GM12878 (cell line): ENCODE measurements around the gene TRIP4. TPM values are rescaled to one million over a fixed set of nuclear protein-coding genes. Genes with fewer than 3 reads are reported as not detected.

Experiments
- CHD1 ChIP-seq: IDR thresholded peaks from 2 replicates; pipeline ENCODE4 v1.6.1; 2012; ENCODE audit warnings: low read depth, low read length, improper control_type of control experiment
- ETV6 ChIP-seq, 2 experiments: fragments of 450-650 bp in 1 of 2; IDR thresholded peaks in 1 of 2; conservative IDR thresholded peaks in 1 of 2; 2 replicates each; pipeline ENCODE4 v1.6.1; 2014; ENCODE audit warnings: antibody characterized with exemption in 1 of 2, borderline replicate concordance in 1 of 2, low read depth in 1 of 2, mild to moderate bottlenecking in 1 of 2, moderate library complexity in 1 of 2
- IRF4 ChIP-seq: IDR thresholded peaks from 2 replicates; pipeline ENCODE4 v1.6.1; 2011; ENCODE audit warnings: low read depth, low read length
- MAX ChIP-seq: IDR thresholded peaks from 2 replicates; pipeline ENCODE4 v1.6.1; 2012; ENCODE audit warnings: low read depth, low read length, improper control_type of control experiment
- NFIC ChIP-seq: IDR thresholded peaks from 2 replicates; pipeline ENCODE4 v1.6.1; 2012; ENCODE audit warnings: low read depth, mild to moderate bottlenecking, inconsistent platforms, low read length, moderate library complexity
- POLR2A ChIP-seq: IDR thresholded peaks from 2 replicates; pipeline ENCODE4 v1.6.1; 2011; ENCODE audit warnings: low read depth, mild to moderate bottlenecking, low read length
- RAD21 ChIP-seq: IDR thresholded peaks from 2 replicates; pipeline ENCODE4 v1.6.1; 2011; ENCODE audit warnings: mild to moderate bottlenecking, low read depth, low read length, moderate library complexity; ENCODE audit not compliant: insufficient read depth
- SUPT20H ChIP-seq: IDR thresholded peaks from 2 replicates; pipeline ENCODE4 v1.6.1; 2011; ENCODE audit warnings: low read depth, mild to moderate bottlenecking, low read length, moderate library complexity, borderline replicate concordance; ENCODE audit not compliant: control insufficient read depth
- TCF3 ChIP-seq: IDR thresholded peaks from 2 replicates; pipeline ENCODE4 v1.6.1; 2012; ENCODE audit warnings: low read depth, mild to moderate bottlenecking, low read length, borderline replicate concordance; ENCODE audit not compliant: insufficient read depth
- USF1 ChIP-seq: IDR thresholded peaks from 2 replicates; pipeline ENCODE4 v1.6.1; 2011; ENCODE audit warnings: borderline replicate concordance, low read depth, mild to moderate bottlenecking, moderate library complexity, mixed read lengths, low read length; ENCODE audit not compliant: insufficient read depth; ENCODE audit errors: extremely low read length
- ZBED1 ChIP-seq: IDR thresholded peaks from 2 replicates; pipeline ENCODE4 v1.6.1; 2016; ENCODE audit warnings: borderline replicate concordance
- ZNF274 ChIP-seq: IDR thresholded peaks from one replicate; pipeline ENCODE4 v1.8.0; 2011; ENCODE audit not compliant: insufficient read length, insufficient read depth
- ZNF622 ChIP-seq: fragments of 450-650 bp; IDR thresholded peaks from 2 replicates; pipeline ENCODE4 v1.6.1; 2017; ENCODE audit warnings: mild to moderate bottlenecking, inconsistent platforms
- polyA plus RNA-seq, 11 experiments: library from polyadenylated mRNA; depleted of rRNA in 4 of 11; unstranded in 6 of 11; stranded (reverse) in 5 of 11; fragments of >200 nt; fragmentation: Nextera tagmentation in 4 of 11; fragmentation: Illumina TruSeq in 1 of 11; extraction: Ambion mirVana in 4 of 11; extraction: Trizol in 1 of 11; gene quantifications; 1 replicate in 1 of 11; 2 replicates in 10 of 11; pipeline versions ENCODE4 v1.2.1 to v1.2.3, GENCODE V29; 2011 to 2016; ENCODE audit warnings: inconsistent platforms in 2 of 11, missing spikeins in 2 of 11, low read depth in 1 of 11
- total RNA-seq, 4 experiments: library from RNA; depleted of rRNA in 3 of 4; stranded (reverse); fragments of >200 nt in 3 of 4; fragmentation: Illumina TruSeq in 1 of 4; extraction: Trizol in 1 of 4; gene quantifications; 2 replicates each; pipeline versions ENCODE4 v1.2.1 to v1.2.3, GENCODE V29; 2013 to 2021
- TF ChIP-seq, protein P1 (sequence below): fragments of 450-650 bp; formaldehyde crosslinking; IDR thresholded peaks from 2 replicates; pipeline ENCODE4 v1.4.0; 2020; ENCODE audit warnings: mild to moderate bottlenecking, moderate library complexity
- TF ChIP-seq, protein P2 (sequence below): fragments of 450-650 bp; IDR thresholded peaks from 2 replicates; pipeline ENCODE4 v1.6.1; 2017; ENCODE audit warnings: mild to moderate bottlenecking, low read depth, inconsistent platforms; ENCODE audit not compliant: poor library complexity, severe bottlenecking
- TF ChIP-seq, protein P3 (sequence below): fragments of 450-650 bp; IDR thresholded peaks from 2 replicates; pipeline ENCODE4 v1.6.1; 2017; ENCODE audit warnings: mild to moderate bottlenecking, moderate library complexity

The TRIP4 gene
- total and polyA plus RNA-seq, 10 of the 15 experiments (the other 5 are each of a cell fraction or from before 2014, with no cell fraction given), result 6.4 to 24.5 (median 20.0) TPM

DNA sequence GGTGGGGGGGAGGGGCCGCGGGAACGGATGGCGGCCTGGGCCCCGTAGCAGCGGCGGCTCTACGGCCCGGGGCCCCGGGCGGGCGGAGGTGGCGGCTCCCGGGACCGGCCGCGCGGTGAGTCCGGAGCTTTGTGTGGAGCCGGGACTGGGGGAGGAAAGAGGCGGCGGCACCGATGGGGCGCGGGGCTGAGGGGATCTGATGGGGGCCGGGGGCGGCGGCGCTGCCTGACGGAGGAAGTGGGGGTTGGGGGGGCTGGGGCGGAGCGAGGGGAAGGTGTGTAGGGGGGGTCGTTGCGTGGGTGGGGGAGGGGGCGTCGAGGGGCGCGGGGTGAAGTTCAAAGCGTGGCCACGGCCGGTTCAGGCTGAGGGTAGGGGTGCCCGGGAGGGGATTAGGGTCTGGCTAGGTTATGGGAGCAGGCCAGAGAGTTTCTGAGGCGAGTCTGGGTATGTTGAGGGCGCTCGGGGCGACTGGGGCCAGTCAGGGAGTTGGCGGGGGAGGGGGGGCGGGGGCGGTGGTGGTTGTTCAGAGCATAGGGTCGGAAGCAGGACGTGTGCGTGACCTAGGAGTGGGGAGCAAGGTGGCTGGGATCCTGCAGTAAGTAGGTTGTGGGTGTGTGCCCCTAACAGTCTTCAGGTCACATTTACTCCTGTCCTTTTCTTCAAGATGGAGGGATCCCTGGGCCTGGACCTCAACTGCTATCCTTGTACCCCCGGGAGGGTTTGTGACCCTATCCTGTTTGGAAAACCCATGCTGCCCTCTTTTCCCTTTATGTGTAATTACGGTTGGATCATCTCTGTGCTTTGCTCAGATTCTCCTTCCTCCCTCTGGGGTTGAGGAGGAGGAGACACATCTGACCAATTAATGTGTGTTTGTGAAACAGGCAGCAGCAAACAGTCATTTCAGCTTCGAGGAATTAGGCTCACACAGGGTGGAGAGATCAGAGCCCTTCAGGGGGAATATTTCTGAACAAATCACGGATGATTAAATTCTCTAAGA, 73.4 kb downstream of the TRIP4 start (continued):
- TF ChIP-seq ETV6 (conservative IDR thresholded peaks at IDR 0.05 in 1 of 2, IDR thresholded peaks at IDR 0.05 in 1 of 2; ENCODE audit: borderline replicate concordance in 1 of 2, low read depth in 1 of 2), result no peak
- TF ChIP-seq RAD21, result peak; percentile 20; the same call in 1 of the 2 replicates
- TF ChIP-seq POLR2A, result 0 out of 2 replicates have a peak, but pooled peaks have one; percentile 50
- TF ChIP-seq, protein P1, sequence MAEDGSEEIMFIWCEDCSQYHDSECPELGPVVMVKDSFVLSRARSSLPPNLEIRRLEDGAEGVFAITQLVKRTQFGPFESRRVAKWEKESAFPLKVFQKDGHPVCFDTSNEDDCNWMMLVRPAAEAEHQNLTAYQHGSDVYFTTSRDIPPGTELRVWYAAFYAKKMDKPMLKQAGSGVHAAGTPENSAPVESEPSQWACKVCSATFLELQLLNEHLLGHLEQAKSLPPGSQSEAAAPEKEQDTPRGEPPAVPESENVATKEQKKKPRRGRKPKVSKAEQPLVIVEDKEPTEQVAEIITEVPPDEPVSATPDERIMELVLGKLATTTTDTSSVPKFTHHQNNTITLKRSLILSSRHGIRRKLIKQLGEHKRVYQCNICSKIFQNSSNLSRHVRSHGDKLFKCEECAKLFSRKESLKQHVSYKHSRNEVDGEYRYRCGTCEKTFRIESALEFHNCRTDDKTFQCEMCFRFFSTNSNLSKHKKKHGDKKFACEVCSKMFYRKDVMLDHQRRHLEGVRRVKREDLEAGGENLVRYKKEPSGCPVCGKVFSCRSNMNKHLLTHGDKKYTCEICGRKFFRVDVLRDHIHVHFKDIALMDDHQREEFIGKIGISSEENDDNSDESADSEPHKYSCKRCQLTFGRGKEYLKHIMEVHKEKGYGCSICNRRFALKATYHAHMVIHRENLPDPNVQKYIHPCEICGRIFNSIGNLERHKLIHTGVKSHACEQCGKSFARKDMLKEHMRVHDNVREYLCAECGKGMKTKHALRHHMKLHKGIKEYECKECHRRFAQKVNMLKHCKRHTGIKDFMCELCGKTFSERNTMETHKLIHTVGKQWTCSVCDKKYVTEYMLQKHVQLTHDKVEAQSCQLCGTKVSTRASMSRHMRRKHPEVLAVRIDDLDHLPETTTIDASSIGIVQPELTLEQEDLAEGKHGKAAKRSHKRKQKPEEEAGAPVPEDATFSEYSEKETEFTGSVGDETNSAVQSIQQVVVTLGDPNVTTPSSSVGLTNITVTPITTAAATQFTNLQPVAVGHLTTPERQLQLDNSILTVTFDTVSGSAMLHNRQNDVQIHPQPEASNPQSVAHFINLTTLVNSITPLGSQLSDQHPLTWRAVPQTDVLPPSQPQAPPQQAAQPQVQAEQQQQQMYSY (CRISPR knock-in tag), result no peak
- no peak for TF ChIP-seq CHD1
- no peak for TF ChIP-seq USF1
- TF ChIP-seq MAX, result no peak
- TF ChIP-seq ZBED1, result no peak
- no peak for TF ChIP-seq TCF3
- no peak for TF ChIP-seq ZNF622
- TF ChIP-seq, protein P2, sequence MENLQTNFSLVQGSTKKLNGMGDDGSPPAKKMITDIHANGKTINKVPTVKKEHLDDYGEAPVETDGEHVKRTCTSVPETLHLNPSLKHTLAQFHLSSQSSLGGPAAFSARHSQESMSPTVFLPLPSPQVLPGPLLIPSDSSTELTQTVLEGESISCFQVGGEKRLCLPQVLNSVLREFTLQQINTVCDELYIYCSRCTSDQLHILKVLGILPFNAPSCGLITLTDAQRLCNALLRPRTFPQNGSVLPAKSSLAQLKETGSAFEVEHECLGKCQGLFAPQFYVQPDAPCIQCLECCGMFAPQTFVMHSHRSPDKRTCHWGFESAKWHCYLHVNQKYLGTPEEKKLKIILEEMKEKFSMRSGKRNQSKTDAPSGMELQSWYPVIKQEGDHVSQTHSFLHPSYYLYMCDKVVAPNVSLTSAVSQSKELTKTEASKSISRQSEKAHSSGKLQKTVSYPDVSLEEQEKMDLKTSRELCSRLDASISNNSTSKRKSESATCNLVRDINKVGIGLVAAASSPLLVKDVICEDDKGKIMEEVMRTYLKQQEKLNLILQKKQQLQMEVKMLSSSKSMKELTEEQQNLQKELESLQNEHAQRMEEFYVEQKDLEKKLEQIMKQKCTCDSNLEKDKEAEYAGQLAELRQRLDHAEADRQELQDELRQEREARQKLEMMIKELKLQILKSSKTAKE, result no peak
- no peak for TF ChIP-seq ZNF274
- TF ChIP-seq, protein P3, sequence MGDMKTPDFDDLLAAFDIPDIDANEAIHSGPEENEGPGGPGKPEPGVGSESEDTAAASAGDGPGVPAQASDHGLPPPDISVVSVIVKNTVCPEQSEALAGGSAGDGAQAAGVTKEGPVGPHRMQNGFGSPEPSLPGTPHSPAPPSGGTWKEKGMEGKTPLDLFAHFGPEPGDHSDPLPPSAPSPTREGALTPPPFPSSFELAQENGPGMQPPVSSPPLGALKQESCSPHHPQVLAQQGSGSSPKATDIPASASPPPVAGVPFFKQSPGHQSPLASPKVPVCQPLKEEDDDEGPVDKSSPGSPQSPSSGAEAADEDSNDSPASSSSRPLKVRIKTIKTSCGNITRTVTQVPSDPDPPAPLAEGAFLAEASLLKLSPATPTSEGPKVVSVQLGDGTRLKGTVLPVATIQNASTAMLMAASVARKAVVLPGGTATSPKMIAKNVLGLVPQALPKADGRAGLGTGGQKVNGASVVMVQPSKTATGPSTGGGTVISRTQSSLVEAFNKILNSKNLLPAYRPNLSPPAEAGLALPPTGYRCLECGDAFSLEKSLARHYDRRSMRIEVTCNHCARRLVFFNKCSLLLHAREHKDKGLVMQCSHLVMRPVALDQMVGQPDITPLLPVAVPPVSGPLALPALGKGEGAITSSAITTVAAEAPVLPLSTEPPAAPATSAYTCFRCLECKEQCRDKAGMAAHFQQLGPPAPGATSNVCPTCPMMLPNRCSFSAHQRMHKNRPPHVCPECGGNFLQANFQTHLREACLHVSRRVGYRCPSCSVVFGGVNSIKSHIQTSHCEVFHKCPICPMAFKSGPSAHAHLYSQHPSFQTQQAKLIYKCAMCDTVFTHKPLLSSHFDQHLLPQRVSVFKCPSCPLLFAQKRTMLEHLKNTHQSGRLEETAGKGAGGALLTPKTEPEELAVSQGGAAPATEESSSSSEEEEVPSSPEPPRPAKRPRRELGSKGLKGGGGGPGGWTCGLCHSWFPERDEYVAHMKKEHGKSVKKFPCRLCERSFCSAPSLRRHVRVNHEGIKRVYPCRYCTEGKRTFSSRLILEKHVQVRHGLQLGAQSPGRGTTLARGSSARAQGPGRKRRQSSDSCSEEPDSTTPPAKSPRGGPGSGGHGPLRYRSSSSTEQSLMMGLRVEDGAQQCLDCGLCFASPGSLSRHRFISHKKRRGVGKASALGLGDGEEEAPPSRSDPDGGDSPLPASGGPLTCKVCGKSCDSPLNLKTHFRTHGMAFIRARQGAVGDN, result peak; percentile 37; the same call in 1 of the 2 replicates
- 0 out of 2 replicates have a peak, but pooled peaks have one; percentile 5 for TF ChIP-seq IRF4
- TF ChIP-seq SUPT20H, result no peak
- TF ChIP-seq NFIC, result no peak
